NCI-H524 (cell line): ENCODE data around the gene VAV2.
"Not testable (repeated sequence)": the region's sequence is repeated elsewhere in the genome, so short reads cannot be mapped to it uniquely, and the experiment has no call there.

ENCODE experiments used
- DNase-seq, 2 experiments: peaks; one replicate each; lab custom pipeline; 2025; lab: John Stamatoyannopoulos, UW

Gene VAV2

DNA sequence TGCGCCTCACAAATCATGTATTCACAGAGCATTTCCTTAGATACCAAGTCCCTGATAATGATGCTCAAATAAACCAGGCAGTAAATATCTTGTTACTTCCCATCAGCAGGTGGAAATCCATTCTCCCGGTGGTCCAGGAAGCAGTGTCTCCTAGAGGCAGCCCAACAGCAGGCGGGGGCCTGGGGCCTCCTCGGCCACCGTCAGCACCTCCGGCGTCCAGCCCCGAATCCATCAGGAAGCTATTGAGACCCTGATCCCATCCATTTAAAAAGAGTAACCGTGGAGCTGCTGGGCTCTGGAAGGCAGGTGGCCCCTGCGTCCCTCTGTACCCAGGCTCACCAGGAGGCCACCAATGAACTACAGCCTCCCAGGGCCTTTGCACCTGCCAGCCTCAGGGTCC, 54.0 kb downstream of the VAV2 start:
- no peak for DNase-seq

DNA sequence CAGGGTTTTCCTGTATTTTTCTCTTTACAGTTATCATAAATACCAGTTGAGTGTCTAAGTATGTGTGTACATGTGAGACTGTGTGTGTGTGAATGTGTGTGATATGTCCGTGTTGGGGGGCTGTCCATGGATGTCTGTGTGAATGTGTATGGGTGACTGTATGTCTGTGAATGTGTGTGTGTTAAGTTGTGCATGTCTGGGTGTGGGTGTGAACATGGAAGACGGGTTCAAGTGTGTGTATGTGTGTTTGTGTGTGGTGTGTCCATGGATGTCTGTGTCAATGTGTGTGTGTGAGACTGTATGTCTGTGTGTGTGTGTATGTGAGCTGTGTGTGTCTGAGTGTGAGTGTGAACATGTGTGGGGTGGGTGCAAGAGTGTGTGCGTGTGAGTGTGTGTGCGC, 55.0 kb downstream of the VAV2 start:
- no peak for DNase-seq

DNA sequence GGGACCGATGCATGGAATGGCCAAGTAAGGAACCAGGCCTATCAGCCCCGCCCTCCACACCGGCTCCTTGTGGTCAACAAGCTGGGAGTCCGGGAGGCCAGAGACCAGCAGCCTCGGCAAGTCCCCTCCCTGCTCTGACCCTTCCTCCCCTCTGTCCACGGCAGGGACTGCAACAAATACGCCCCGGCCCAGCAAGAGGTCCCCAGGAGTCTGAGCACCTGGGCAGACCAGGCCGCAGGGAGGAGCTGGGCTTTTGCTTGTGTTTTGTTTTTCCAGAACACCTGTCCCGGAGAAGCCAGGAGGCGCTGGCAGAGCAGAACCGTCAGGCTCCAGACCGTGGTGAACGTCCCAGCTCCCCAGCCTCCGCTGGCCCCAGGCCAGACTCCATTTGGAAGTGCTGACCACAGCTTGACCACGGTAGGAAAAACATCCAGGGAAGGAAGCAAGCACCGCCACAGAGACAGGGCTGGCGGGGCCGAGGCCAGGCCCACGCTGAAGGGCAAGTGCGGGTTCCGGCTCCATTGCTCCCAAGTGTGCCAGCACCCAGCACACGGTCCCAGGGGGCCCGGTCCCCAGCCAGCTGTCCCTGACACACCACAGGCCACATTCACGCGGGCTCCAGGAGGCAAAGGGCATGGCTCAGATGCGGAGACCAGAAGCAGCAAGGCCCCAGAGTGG, 56.7 kb downstream of the VAV2 start:
- DNase-seq = no peak

DNA sequence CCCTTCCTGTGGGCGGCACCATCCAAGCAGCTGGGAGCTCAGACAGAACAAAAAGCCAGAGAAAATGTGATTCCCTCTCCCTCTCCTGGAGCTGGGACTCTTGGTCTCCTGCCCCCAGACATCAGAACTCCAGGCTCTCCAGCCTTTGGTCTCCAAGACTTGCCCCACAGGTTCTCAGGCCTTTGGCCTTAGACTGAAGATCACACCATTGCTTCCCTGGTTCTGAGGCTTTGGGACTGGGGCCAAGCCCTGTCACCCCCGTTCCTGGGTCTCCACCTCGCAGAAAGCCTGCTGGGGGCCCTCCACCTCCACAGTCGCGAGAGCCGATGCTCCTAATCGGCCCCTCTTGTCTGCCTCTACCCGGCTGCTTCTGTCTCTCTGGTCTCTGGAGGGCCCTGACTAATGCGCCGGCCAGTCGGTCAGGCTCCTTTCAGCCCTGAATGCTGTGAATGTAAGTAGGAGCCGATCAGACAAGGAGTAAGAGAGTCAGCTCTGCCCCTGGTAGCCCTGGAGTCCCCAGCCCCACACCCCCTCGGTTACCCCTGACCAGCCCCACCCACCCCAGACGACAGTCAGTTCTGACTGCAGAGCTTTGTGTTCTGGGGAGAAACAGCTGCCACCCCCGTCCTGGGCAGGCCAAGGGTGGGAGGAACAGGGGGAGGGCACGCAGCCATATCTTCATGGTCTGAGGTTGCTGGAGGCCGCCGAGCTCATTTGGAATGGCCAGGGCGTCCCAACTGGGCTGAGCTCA, 57.5 kb downstream of the VAV2 start:
- no peak for DNase-seq

DNA sequence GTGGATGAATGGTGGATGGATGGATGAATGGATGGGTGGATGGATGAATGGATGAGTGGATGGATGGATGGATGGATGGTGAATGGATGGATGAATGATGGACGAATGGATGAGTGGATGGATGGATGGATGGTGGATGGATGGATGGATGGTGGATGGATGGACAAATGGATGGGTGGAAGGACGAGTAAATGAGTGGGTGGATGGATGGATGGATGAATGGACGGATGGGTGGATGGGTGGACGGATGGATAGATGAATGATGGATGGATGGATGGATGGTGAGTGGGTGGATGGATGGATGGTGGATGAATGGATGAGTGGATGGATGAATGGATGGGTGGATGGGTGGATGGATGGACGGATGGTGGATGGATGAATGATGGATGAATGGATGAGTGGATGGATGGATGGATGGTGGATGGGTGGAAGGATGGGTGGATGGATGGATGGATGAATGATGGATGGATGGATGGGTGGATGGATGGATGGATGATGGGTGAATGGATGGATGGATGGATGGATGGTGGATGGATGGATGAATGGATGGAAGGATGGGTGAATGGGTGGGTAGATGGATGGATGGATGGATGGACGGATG, 58.6 kb downstream of the VAV2 start:
- DNase-seq = no peak

DNA sequence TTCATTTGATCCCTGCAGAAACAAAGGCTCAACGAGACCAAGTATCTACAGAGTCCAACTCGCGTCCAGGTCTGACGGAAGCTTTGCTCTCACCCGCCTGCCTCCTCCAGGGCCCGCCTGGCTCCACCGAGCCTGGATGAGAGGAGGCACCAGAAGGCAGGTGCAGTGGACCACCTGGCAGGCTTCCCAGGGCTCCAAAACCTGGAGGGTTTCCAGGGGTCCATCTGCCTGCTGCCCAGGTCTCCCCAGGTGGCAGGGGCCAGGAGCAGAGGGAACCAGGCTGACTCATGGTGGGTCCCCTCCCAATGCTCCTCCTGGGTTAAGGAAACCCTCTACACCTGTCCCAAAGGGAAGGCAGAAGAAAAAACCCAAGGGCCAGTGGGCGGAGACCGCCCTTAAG, 59.5 kb downstream of the VAV2 start:
- no peak for DNase-seq

DNA sequence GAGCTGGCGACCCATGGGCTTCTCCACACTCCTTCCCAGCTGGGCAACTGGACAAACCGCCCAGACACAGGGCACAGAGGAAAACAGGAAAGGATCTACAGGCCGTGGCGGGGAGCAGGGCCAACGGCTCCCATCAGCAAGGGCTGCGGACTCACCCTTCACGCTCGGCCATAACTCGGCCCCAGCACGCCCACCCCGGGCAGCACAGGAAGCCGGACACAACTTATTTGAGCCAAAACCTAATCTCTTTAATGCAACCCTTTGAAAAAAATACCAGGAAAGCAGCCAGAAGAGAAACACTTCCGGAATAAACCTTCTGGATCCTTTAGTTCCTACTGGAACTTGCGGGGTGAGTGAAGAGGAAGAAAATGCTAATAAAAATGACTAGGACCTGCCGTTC, 59.9 kb downstream of the VAV2 start:
- DNase-seq = no peak

DNA sequence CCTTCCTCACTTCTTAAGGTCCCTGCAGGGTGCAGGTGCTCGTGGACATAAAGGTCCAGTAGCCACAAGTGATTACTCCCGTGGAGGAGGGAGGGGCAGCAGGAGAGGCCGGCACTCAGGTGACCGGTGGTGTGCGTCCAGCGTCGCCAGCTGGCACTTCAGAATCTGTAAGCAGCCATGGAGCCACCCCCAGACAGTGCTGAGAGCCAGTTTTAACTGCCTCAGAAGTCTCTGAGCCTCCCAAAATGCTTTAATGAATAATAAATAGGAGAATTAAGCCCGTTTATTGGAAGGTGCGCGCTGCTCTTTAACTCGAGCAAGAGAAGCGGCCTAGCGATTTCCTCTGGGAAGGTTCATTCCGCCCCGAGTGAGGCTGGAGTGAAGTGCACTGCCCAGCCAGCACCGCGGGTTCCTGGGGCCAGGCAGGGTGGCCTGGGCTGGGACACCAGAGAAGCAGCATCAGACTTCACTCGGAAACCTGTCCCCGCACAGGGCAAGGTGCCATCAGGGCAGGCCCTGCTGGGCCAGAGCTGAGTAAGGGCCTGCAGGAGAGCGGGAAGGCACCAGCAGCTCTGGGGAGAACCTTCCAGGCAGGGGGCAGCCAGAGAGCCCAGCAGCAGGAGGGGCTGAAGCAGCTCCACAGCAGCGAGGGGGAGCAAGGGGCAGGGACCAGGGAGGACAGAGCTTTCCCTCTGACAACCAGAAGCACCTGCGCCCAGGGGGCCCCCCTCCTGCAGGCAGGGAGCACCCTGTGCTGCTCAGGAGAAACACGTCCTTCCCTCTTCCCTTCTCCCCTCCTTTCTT, 61.2 kb downstream of the VAV2 start:
- peak in 1 of 2 experiments; percentile 41 for DNase-seq

DNA sequence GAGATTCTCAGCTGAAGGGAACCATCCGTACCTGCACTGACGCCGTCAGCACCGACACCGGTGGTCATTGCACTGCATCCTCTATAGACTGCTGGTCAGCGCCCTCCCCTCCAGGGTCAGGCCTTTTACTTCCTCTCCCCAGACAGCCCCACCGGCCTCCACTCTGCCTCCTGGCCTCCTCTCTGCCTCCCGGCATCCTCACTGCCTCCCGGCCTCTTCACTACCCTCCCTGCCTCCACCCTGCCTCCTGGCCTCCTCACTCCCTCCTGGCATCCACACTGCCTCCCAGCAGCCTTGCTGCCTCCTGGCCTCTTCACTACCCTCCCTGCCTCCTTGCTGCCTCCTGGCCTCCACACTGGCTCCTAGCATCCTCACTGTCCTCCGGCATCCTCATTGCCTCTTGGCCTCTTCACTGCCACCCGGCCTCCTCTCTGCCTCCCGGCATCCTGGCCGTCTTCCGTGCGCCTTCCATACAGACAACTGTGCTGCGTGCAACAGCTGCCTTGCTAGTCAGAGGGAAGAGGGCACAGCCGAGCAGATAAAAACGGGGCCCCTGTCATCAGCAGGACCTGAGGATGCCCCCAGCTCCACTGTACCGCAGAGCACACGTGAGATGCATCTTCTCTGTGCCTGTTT, 62.0 kb downstream of the VAV2 start:
- no peak for DNase-seq

DNA sequence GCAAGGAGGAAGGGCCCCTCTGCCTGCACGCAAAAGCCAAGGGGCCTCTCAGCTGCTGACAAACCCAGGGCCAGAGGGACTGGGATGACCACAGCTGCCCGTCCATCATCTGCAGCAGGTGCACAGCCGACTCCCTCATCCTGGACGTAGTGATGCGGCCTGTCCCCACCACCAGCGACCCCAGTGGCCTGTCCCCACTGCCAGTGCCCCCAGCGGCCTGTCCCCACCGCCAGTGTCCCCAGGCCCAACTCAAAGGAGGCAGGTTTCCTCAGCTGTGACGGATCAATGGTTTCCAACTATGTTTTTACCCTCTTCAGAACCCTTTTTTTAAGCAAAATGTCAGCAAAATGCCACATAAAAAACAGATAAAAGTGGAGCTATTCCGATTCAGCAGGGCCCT, 62.5 kb downstream of the VAV2 start:
- no peak for DNase-seq

DNA sequence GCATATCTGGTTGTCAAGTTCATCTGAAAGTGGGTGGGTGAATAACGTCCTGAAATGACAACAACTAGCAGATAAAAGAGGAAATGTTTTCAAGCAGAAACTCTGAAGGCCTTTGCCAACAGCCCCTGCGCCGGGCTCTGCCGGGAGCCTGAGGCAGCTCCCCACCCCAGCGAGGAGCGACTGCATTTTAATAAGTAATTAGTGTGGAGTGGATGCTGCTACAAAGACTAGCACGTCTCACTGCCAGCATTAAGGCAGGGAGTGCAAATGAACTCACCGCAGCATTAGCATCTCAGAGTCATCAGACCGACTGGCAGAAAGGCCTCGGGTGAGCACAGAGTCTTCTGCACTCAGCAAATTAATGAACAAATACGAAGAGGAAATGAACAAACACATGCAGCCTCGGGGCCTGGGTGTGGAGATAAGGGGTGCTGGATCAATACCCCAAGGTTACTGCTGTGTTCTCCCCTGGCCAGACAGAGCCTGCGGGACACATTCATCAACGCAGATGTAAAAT, 63.8 kb downstream of the VAV2 start:
- no peak for DNase-seq

DNA sequence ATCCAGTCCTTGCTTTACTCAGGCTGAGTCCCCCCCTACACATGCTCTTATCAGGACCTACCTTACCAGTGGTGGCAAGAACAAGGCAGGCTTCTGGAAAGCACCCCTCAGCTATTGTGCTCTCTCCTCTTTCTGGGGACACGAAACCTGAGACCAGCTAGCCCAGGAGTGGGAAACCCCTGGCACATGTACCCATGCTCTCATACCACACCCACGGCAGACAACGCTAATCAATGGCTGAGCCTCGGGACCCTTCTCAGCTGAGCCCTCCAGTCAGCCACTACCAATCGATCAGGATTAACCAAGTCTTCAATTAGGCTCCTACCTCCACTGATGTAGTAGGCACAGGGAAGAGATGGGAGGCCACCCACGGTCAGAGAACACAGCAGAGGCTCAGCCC, 65.1 kb downstream of the VAV2 start:
- no peak for DNase-seq

DNA sequence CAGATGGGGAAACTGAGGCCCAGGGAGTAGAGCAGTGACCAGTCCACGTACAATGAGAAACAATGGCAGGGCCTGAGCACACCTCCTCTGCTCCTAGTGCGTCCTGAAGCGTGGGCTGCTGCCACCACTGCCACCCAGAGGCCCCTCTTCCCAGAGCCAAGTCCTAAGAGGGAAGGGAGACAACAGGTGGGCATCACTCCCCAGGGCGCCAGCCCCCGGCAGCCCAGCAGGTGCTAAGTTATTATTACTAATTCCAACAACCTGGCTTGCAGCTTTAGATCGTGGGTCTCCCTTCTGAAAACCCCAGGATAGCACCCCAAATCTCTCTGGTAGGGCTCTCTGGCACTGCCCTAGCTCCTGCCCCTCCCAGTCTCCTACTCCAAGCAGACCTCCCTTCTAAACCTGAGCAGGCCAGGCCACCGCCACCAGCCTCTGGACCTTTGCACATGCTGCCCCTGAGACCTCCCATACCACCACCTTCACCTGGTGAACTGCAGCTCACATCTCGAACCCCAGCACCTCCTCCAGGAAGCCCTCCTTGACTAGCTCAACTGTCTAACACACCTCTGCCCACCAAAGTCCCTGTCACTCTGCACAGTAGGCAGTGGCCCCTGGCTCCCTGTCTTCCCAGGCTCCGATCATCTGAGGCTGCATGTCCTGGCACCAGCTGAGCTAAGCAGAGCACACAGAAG, 65.8 kb downstream of the VAV2 start:
- DNase-seq = no peak

DNA sequence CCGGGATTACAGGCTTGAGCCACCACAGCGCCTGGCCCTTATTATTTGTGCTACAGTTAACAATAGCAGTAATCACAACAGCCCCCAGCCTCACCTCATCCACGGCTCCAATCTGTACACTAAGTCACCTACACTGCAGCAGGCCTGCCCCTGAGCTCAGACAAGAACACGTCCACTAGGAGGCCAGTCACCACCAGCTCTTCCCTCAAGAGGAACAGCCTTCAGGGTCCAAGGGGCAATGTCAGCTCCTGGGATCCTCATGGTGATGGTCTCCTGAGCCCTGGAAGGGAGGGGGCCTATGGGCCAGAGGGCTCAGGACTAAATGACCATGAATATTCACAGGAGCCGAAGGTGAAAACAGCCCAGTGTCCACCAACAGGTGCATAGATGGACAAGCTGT, 67.7 kb downstream of the VAV2 start:
- no peak for DNase-seq

DNA sequence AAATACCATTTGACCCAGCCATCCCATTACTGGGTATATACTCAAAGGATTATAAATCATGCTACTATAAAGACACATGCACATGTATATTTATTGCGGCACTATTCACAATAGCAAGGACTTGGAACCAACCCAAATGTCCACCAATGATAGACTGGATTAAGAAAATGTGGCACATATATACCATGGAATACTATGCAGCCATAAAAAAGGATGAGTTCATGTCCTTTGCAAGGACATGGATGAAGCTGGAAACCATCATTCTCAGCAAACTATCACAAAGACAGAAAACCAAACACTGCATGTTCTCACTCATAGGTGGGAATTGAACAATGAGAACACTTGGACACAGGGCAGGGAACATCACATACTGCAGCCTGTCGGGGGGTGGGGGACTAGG, 68.5 kb downstream of the VAV2 start:
- DNase-seq = not testable (repeated sequence)

DNA sequence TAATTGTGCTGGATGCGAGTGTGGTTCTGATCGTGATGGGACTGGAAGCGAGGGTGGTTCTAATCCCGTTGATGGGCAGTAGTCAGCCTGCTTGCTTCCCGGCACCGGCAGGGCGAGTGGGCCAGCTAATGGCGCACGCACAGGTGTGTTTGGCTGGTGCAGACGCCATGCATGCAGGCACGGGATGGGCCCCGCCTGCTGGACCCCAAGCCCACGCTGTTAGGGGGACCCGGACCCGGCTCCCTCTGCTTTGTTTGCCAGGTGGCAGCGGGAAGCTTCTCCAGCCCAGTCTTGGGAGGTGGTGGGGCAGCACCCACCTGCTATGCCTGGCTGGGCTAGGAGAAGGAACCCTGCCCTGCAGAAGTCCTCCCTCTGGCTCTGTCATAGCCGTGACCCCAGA, 70.3 kb downstream of the VAV2 start:
- no peak for DNase-seq

DNA sequence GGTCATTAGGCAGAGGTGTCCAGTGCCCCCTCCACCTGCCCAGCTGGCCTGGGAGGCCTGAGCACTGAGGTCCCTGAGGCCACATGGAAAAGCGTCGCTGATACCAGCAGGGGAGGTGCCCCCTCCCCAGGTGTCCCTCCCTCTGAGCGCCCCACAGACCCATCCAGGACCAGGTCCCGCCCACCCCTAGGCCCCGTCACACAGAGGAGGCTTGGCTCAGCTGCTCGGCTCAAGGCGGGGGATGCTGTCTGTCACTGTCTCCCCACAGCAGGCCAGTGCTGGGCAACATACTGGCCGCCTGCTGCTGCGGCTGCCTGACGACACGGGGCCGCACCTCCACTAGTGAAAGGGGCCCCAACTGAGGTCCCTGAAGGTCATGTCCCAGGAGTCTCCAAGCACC, 71.7 kb downstream of the VAV2 start:
- no peak for DNase-seq

DNA sequence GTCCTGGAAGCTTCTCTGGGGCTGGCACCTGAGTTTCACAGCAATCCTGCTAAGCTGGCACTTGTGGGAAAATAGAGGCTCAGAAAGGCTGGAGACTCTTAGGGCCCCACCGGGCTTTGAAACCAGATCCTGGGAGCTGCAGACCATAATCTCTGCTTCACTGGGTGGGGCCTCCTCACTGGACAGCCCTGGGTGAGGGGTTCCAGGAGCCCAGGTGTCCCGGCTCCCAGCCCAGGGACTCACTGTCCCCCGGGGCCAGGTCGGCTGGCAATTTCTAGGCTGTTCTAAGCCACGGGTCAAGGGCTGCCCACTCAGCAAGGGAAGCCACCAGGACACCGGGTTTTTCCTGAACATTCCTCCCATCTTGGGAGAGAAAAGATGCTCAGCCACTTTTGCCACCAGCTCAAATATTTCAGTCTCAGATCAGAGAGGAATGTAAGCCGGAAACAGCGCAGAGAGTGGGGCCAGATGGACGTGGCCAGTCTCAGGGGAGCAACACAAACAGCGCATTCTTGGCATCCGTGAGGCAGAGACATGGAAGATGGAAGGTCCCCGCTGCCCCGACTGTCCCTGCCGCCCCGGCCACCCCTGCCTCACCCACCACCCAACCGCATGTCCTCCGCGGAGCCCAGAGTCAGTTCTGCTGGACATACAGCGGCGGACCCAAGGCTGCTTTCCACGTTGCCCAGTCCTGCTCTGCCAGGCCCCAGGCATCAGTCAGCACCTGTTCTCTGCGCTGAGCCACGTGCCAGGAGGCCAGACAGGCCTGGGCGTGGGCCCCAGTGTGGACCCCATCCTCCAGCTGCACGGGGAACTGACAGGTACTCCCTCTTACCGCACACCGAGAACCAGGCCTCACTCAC, 72.6 kb downstream of the VAV2 start:
- peak in 1 of 2 experiments; percentile 50 for DNase-seq

DNA sequence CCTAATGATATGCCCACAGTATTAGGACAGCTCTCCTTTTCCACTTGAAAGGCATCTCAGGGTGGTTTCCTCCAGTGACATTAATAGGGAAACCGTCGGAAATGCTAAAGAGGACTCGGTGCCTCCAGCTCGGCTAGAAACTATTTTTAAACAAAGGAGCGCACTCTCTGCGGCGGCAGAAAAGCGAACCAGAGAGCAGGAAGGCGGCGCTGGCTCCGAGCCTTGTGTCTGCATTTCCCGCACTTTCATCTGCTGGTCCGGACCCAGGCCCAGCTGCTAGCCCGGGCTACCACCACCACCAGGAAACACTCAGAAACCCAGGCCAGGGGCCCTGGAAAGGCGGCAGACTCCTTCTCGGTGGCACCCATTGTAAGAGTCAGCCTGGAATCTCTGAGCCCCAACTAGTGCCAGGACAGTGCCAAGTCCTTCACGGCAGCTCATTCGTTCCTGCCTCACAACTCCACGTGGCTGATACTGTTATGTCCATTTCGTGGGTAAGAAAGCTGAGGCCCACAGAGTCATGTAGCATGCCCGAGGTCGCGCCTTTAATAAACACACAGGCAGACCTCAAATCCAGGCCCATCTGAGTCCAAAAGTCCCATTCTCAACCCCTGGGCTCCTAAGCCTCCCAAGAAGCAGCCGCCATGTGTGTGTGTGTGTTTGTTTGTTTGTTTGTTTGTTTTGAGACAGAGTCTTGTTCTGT, 73.9 kb downstream of the VAV2 start:
- DNase-seq = no peak

DNA sequence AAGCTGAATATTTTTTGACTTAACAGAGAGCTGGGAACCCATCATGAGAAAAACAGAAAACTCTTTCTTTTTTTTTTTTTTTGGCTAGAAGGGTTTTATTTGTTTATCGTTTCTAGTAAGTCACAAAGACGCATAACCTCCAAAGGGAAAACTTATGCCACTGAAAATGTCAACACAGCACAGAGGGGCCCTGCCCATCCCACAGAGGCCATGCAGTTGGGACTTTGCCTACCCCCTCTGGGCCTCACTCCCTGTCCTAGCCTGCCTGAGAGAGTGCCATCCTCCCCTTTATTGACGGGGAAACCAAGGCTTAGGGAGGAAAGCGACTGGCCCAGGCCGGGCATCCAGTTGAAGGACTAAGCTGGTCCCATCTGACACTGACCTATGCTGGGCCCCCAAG, 74.7 kb downstream of the VAV2 start:
- DNase-seq = no peak
